HL-60 (cell line): ENCODE results near the gene NR3C2.

Source experiments
- CTCF ChIP-seq: IDR thresholded peaks from one replicate; pipeline ENCODE4 v1.5.1; 2011; ENCODE audit warnings: low read length, control low read depth, inconsistent platforms; ENCODE audit not compliant: insufficient read depth
- GABPA ChIP-seq: IDR thresholded peaks from 2 replicates; pipeline ENCODE4 v1.6.1; 2012; ENCODE audit warnings: low read depth
- POLR2AphosphoS5 ChIP-seq: IDR thresholded peaks from 2 replicates; pipeline ENCODE4 v1.6.1; 2012; ENCODE audit warnings: low read depth
- REST ChIP-seq: IDR thresholded peaks from 2 replicates; pipeline ENCODE4 v1.6.1; 2012; ENCODE audit warnings: low read depth; ENCODE audit not compliant: insufficient replicate concordance

GRCh38 chr4:148278310-148278709 is 163.9 kb downstream of the NR3C2 start:
- TF ChIP-seq CTCF, result no peak
- no peak for TF ChIP-seq REST
- TF ChIP-seq GABPA, result no peak
- TF ChIP-seq POLR2AphosphoS5, result no peak
